Measurements from ENCODE around the gene TBC1D8.

TBC1D8 gene

GRCh38 chr2:100972452-100972851, 178.7 kb downstream of the TBC1D8 start:
- DNase-seq, result no peak

- DNase-seq, result no peak
Observed at GRCh38 chr2:100971221-100971620, 180.0 kb downstream of the TBC1D8 start.

- DNase-seq, result no peak
Observed at GRCh38 chr2:100969998-100970397, 181.2 kb downstream of the TBC1D8 start.

GRCh38 chr2:100968146-100969145, 182.7 kb downstream of the TBC1D8 start:
- DNase-seq, result no peak

- no peak for DNase-seq
Observed at GRCh38 chr2:100967716-100968115, 183.5 kb downstream of the TBC1D8 start.

GRCh38 chr2:100965596-100965995, 185.6 kb downstream of the TBC1D8 start:
- DNase-seq, result no peak

GRCh38 chr2:100964681-100965169, 186.5 kb downstream of the TBC1D8 start:
- DNase-seq, result no peak

- no peak for DNase-seq
Observed at GRCh38 chr2:100964222-100964621, 187.0 kb downstream of the TBC1D8 start.

GRCh38 chr2:100963026-100963375, 188.2 kb downstream of the TBC1D8 start:
- DNase-seq, result no peak

GRCh38 chr2:100962366-100963025, 188.7 kb downstream of the TBC1D8 start:
- no peak for DNase-seq

- no peak for DNase-seq
Observed at GRCh38 chr2:100960688-100961087, 190.5 kb downstream of the TBC1D8 start.

GRCh38 chr2:100959225-100959880, 191.8 kb downstream of the TBC1D8 start:
- no peak for DNase-seq

- no peak for DNase-seq
Observed at GRCh38 chr2:100957996-100958653, 193.1 kb downstream of the TBC1D8 start.

Data from NCI-H187 (cell line).